Measurements from ENCODE around the gene ADRB2. TPM values are rescaled to one million over a fixed set of nuclear protein-coding genes. Genes with fewer than 3 reads are reported as not detected.

Gene ADRB2
- total RNA-seq, 1 donor from 2014 or later, result 0.12 TPM

- DNase-seq (ENCODE audit: low spot score, unreplicated experiment), result no peak
- no peaks in the 10 kb centered on the region for H3K36me3 Mint-ChIP-seq (ENCODE audit: insufficient read depth)
- H3K27me3 Mint-ChIP-seq, result peaks cover 12% of the 10 kb centered on the region
- no peak overlapping the region for H3K27ac Mint-ChIP-seq
- no peaks in the 10 kb centered on the region for H3K9me3 Mint-ChIP-seq (ENCODE audit: low read depth)
- H3K4me3 Mint-ChIP-seq (ENCODE audit: low read depth), result no peak overlapping the region
- no peaks in the 10 kb centered on the region for H3K4me1 Mint-ChIP-seq (ENCODE audit: low read depth)
- TF ChIP-seq, protein P1, sequence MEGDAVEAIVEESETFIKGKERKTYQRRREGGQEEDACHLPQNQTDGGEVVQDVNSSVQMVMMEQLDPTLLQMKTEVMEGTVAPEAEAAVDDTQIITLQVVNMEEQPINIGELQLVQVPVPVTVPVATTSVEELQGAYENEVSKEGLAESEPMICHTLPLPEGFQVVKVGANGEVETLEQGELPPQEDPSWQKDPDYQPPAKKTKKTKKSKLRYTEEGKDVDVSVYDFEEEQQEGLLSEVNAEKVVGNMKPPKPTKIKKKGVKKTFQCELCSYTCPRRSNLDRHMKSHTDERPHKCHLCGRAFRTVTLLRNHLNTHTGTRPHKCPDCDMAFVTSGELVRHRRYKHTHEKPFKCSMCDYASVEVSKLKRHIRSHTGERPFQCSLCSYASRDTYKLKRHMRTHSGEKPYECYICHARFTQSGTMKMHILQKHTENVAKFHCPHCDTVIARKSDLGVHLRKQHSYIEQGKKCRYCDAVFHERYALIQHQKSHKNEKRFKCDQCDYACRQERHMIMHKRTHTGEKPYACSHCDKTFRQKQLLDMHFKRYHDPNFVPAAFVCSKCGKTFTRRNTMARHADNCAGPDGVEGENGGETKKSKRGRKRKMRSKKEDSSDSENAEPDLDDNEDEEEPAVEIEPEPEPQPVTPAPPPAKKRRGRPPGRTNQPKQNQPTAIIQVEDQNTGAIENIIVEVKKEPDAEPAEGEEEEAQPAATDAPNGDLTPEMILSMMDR (IDR thresholded peaks at IDR 0.05; ENCODE audit: unreplicated experiment), result no peak
Measured at GRCh38 chr5:148785223-148785622, 41.2 kb upstream of the ADRB2 start.

GRCh38 chr5:148786456-148786855, 40.0 kb upstream of the ADRB2 start:
- Mint-ChIP-seq H3K4me1 (ENCODE audit: low read depth) (no peaks in the 10 kb centered on the region), H3K27me3 (peaks cover 14% of the 10 kb centered on the region), H3K4me3 (ENCODE audit: low read depth) (no peak overlapping the region), H3K9me3 (ENCODE audit: low read depth) (no peaks in the 10 kb centered on the region), H3K36me3 (ENCODE audit: insufficient read depth) (no peaks in the 10 kb centered on the region), H3K27ac (no peak overlapping the region)
- TF ChIP-seq, protein P1 (IDR thresholded peaks at IDR 0.05; ENCODE audit: unreplicated experiment), result no peak
- DNase-seq (ENCODE audit: low spot score, unreplicated experiment), result no peak

- no peak overlapping the region for H3K27ac Mint-ChIP-seq
- H3K36me3 Mint-ChIP-seq (ENCODE audit: insufficient read depth), result no peaks in the 10 kb centered on the region
- DNase-seq (ENCODE audit: low spot score, unreplicated experiment), result no peak
- H3K4me3 Mint-ChIP-seq (ENCODE audit: low read depth), result no peak overlapping the region
- H3K9me3 Mint-ChIP-seq (ENCODE audit: low read depth), result no peaks in the 10 kb centered on the region
- TF ChIP-seq, protein P1 (IDR thresholded peaks at IDR 0.05; ENCODE audit: unreplicated experiment), result no peak
- peaks cover 14% of the 10 kb centered on the region for H3K27me3 Mint-ChIP-seq
- H3K4me1 Mint-ChIP-seq (ENCODE audit: low read depth), result no peaks in the 10 kb centered on the region
Measured at GRCh38 chr5:148788636-148789035, 37.8 kb upstream of the ADRB2 start.

GRCh38 chr5:148790545-148791333, 35.7 kb upstream of the ADRB2 start:
- no peak for DNase-seq (ENCODE audit: low spot score, unreplicated experiment)
- no peaks in the 10 kb centered on the region for H3K9me3 Mint-ChIP-seq (ENCODE audit: low read depth)
- H3K27me3 Mint-ChIP-seq, result peaks cover 18% of the 10 kb centered on the region
- no peak overlapping the region for H3K4me3 Mint-ChIP-seq (ENCODE audit: low read depth)
- H3K4me1 Mint-ChIP-seq (ENCODE audit: low read depth), result no peaks in the 10 kb centered on the region
- TF ChIP-seq, protein P1 (IDR thresholded peaks at IDR 0.05; ENCODE audit: unreplicated experiment), result no peak
- H3K27ac Mint-ChIP-seq, result no peak overlapping the region
- no peaks in the 10 kb centered on the region for H3K36me3 Mint-ChIP-seq (ENCODE audit: insufficient read depth)

DNA sequence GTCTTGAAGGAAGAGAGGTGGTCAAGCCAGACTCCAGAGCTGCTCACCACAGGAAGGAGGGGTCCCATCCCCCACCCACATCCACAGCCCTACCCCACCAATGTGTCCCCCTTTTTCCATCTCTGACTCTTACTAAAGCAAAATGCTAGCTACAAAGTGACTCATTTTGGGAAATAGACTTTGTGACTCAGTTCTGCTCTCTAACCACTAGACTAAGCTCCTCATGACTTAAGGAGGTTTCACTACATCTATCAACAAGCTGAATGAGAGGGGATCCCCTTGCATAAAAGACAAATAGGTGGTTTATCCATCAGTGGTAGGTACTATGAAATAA, 35.1 kb upstream of the ADRB2 start:
- Mint-ChIP-seq H3K9me3 (ENCODE audit: low read depth) (no peaks in the 10 kb centered on the region), H3K4me1 (ENCODE audit: low read depth) (no peaks in the 10 kb centered on the region), H3K27ac (no peak overlapping the region), H3K36me3 (ENCODE audit: insufficient read depth) (no peaks in the 10 kb centered on the region), H3K4me3 (ENCODE audit: low read depth) (no peak overlapping the region), H3K27me3 (peaks cover 18% of the 10 kb centered on the region)
- TF ChIP-seq, protein P1 (IDR thresholded peaks at IDR 0.05; ENCODE audit: unreplicated experiment), result no peak
- DNase-seq (ENCODE audit: low spot score, unreplicated experiment), result no peak

Measured in progenitor cell of endocrine pancreas (in vitro differentiated cells).